ENCODE results near the gene GLIS2.

GLIS2 gene

GRCh38 chr16:4375717-4376116, 59.9 kb downstream of the GLIS2 start:
- no peaks in the 10 kb centered on the region for H3K36me3 ChIP-seq (ENCODE audit: insufficient read depth, low read length)
- TF ChIP-seq POLR2AphosphoS5 (IDR thresholded peaks at IDR 0.05; ENCODE audit: borderline replicate concordance, low read depth, low read length) (no peak), EZH2 (IDR thresholded peaks at IDR 0.05) (no peak), FOXP2 (optimal IDR thresholded peaks at IDR 0.05; ENCODE audit: control extremely low read depth, extremely low read length, insufficient read depth) (no peak)
- no peak for DNase-seq (ENCODE audit: low read depth, low spot score)
- H3K27ac ChIP-seq, result no peak overlapping the region
- no peak overlapping the region for H3K9ac ChIP-seq (ENCODE audit: insufficient read length)
- no peaks in the 10 kb centered on the region for H3K9me3 ChIP-seq (ENCODE audit: low read depth, low read length)
- H3K4me3 ChIP-seq, result no peak overlapping the region

GRCh38 chr16:4376126-4376892, 60.4 kb downstream of the GLIS2 start:
- Histone ChIP-seq H3K27ac (no peak overlapping the region), H3K36me3 (ENCODE audit: insufficient read depth, low read length) (no peaks in the 10 kb centered on the region), H3K4me3 (no peak overlapping the region), H3K9me3 (ENCODE audit: low read depth, low read length) (no peaks in the 10 kb centered on the region), H3K9ac (ENCODE audit: insufficient read length) (no peak overlapping the region)
- TF ChIP-seq FOXP2 (optimal IDR thresholded peaks at IDR 0.05; ENCODE audit: control extremely low read depth, extremely low read length, insufficient read depth), result no peak
- TF ChIP-seq POLR2AphosphoS5 (IDR thresholded peaks at IDR 0.05; ENCODE audit: borderline replicate concordance, low read depth, low read length), result no peak
- no peak for TF ChIP-seq EZH2 (IDR thresholded peaks at IDR 0.05)
- DNase-seq (ENCODE audit: low read depth, low spot score), result no peak

- no peak for TF ChIP-seq POLR2AphosphoS5 (IDR thresholded peaks at IDR 0.05; ENCODE audit: borderline replicate concordance, low read depth, low read length)
- no peak for TF ChIP-seq FOXP2 (optimal IDR thresholded peaks at IDR 0.05; ENCODE audit: control extremely low read depth, extremely low read length, insufficient read depth)
- TF ChIP-seq EZH2 (IDR thresholded peaks at IDR 0.05), result no peak
- peak overlapping the region; percentile 50; the same call in 1 of the 2 replicates for H3K27ac ChIP-seq
These were observed 61.2 kb downstream of the GLIS2 start for GRCh38 chr16:4376893-4377572.

DNA sequence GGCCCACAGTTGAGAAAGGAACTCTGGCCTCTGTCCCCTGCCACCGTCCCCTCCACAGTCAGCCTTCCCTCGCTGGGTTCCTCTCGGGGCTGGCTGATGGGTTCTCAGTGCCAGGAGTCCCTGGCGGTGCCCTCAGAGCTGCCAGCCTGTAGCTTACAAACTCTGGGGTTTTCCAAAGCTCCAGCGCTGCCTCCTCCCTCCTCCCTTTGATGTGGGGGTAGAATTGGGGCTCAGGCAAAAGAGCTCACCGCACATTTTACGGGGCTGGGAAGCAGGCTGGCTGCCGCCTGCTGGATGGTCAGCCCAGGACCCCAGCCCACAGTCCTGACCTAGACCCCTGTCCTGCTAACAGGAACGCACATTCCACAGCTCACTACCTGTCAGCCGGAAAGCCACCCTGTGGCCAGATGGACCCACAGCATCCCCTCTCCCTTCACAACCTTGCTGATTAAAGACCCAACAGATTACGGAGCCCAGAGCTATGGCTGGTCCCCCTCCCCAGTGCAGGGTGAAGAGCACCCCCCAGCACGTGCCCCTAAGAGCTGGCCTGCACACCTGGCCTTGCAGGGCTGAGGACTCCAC, 61.8 kb downstream of the GLIS2 start:
- TF ChIP-seq EZH2 (IDR thresholded peaks at IDR 0.05), result no peak
- no peak for TF ChIP-seq FOXP2 (optimal IDR thresholded peaks at IDR 0.05; ENCODE audit: control extremely low read depth, extremely low read length, insufficient read depth)
- H3K27ac ChIP-seq, result peak overlapping the region; percentile 50; the same call in 1 of the 2 replicates
- H3K4me3 ChIP-seq, result no peak overlapping the region
- no peak overlapping the region for H3K9ac ChIP-seq (ENCODE audit: insufficient read length)
- H3K9me3 ChIP-seq (ENCODE audit: low read depth, low read length), result no peaks in the 10 kb centered on the region
- DNase-seq (ENCODE audit: low read depth, low spot score), result no peak
- no peaks in the 10 kb centered on the region; the same call in 1 of the 2 replicates for H3K36me3 ChIP-seq (ENCODE audit: insufficient read depth, low read length)

More at GRCh38 chr16:4376893-4377572, 61.2 kb downstream of the GLIS2 start:
- no peaks in the 10 kb centered on the region for H3K9me3 ChIP-seq (ENCODE audit: low read depth, low read length)
- no peak overlapping the region for H3K4me3 ChIP-seq
- no peaks in the 10 kb centered on the region; the same call in 1 of the 2 replicates for H3K36me3 ChIP-seq (ENCODE audit: insufficient read depth, low read length)
- no peak for DNase-seq (ENCODE audit: low read depth, low spot score)
- no peak overlapping the region for H3K9ac ChIP-seq (ENCODE audit: insufficient read length)

GRCh38 chr16:4378161-4378666, 62.3 kb downstream of the GLIS2 start:
- no peak for DNase-seq (ENCODE audit: low read depth, low spot score)
- no peaks in the 10 kb centered on the region; the same call in 1 of the 2 replicates for H3K36me3 ChIP-seq (ENCODE audit: insufficient read depth, low read length)
- H3K4me3 ChIP-seq, result no peak overlapping the region
- H3K27ac ChIP-seq, result no peak overlapping the region
- TF ChIP-seq FOXP2 (optimal IDR thresholded peaks at IDR 0.05; ENCODE audit: control extremely low read depth, extremely low read length, insufficient read depth) (no peak), EZH2 (IDR thresholded peaks at IDR 0.05) (no peak), POLR2AphosphoS5 (IDR thresholded peaks at IDR 0.05; ENCODE audit: borderline replicate concordance, low read depth, low read length) (no peak)
- H3K9ac ChIP-seq (ENCODE audit: insufficient read length), result no peak overlapping the region
- no peaks in the 10 kb centered on the region for H3K9me3 ChIP-seq (ENCODE audit: low read depth, low read length)

- Histone ChIP-seq H3K27ac (no peak overlapping the region), H3K9me3 (ENCODE audit: low read depth, low read length) (no peaks in the 10 kb centered on the region), H3K9ac (ENCODE audit: insufficient read length) (no peak overlapping the region), H3K36me3 (ENCODE audit: insufficient read depth, low read length) (no peaks in the 10 kb centered on the region; the same call in 1 of the 2 replicates), H3K4me3 (no peak overlapping the region)
- DNase-seq (ENCODE audit: low read depth, low spot score), result no peak
- TF ChIP-seq FOXP2 (optimal IDR thresholded peaks at IDR 0.05; ENCODE audit: control extremely low read depth, extremely low read length, insufficient read depth) (no peak), POLR2AphosphoS5 (IDR thresholded peaks at IDR 0.05; ENCODE audit: borderline replicate concordance, low read depth, low read length) (no peak), EZH2 (IDR thresholded peaks at IDR 0.05) (no peak)
These were observed 63.3 kb downstream of the GLIS2 start for GRCh38 chr16:4378999-4379690.

- DNase-seq (ENCODE audit: low read depth, low spot score), result no peak
- H3K9ac ChIP-seq (ENCODE audit: insufficient read length), result no peak overlapping the region
- TF ChIP-seq FOXP2 (optimal IDR thresholded peaks at IDR 0.05; ENCODE audit: control extremely low read depth, extremely low read length, insufficient read depth) (no peak), POLR2AphosphoS5 (IDR thresholded peaks at IDR 0.05; ENCODE audit: borderline replicate concordance, low read depth, low read length) (no peak), EZH2 (IDR thresholded peaks at IDR 0.05) (no peak)
These were observed 64.5 kb downstream of the GLIS2 start for GRCh38 chr16:4380119-4381063.

More at GRCh38 chr16:4380119-4381063, 64.5 kb downstream of the GLIS2 start:
- no peak overlapping the region for H3K4me3 ChIP-seq
- H3K9me3 ChIP-seq (ENCODE audit: low read depth, low read length), result no peaks in the 10 kb centered on the region
- H3K36me3 ChIP-seq (ENCODE audit: insufficient read depth, low read length), result no peaks in the 10 kb centered on the region; the same call in 1 of the 2 replicates
- H3K27ac ChIP-seq, result peak overlapping the region; percentile 14; the same call in 1 of the 2 replicates
